Gastroesophageal sphincter (tissue), 4 donors: ENCODE data around the gene MORC1. TPM values are rescaled to one million over a fixed set of nuclear protein-coding genes. Genes with fewer than 3 reads are reported as not detected.

ENCODE experiments used
- ATAC-seq: fragments of 150-250 bp; one replicate; pipeline ENCODE4 v1.9.1; 2016; ENCODE audit warnings: mild to moderate bottlenecking, moderate library complexity
- H3K27ac ChIP-seq, 4 donors: fragments of 200-600 bp; sonication (generic) in 3 of 4; 1 replicate in 3 of 4; 2 replicates in 1 of 4; pipeline ENCODE4 v1.5.1; 2016 to 2019
- H3K27me3 ChIP-seq: fragments of 200-600 bp; sonication (generic); one replicate; pipeline ENCODE4 v1.5.1; 2019
- H3K36me3 ChIP-seq, 2 donors: fragments of 200-600 bp; sonication (generic); one replicate each; pipeline ENCODE4 v1.5.1; 2019; ENCODE audit warnings: control low read depth in 1 of 2
- H3K4me1 ChIP-seq, 3 donors: fragments of 200-600 bp; sonication (generic); 1 replicate in 2 of 3; 2 replicates in 1 of 3; pipeline ENCODE4 v1.5.1; 2016 to 2019; ENCODE audit warnings: control low read depth in 2 of 3
- H3K4me3 ChIP-seq, 2 donors: fragments of 200-600 bp; sonication (generic); one replicate each; pipeline ENCODE4 v1.5.1; 2019; ENCODE audit warnings: mild to moderate bottlenecking in 1 of 2, moderate library complexity in 1 of 2
- H3K9me3 ChIP-seq, 3 donors: fragments of 200-600 bp; sonication (generic); one replicate each; pipeline ENCODE4 v1.5.1; 2017 to 2019; ENCODE audit warnings: control low read depth in 2 of 3
- EP300 ChIP-seq: sonication (generic); formaldehyde crosslinking; IDR thresholded peaks from one replicate; pipeline ENCODE4 v1.6.1; 2017; ENCODE audit warnings: antibody characterized with exemption, mild to moderate bottlenecking
- POLR2A ChIP-seq, 2 donors: fragments of 450-650 bp; IDR thresholded peaks; one replicate each; pipeline ENCODE4 v1.6.1; 2017; ENCODE audit warnings: antibody characterized with exemption in 2 of 2, mild to moderate bottlenecking in 2 of 2, moderate library complexity in 1 of 2
- POLR2AphosphoS5 ChIP-seq: sonication (generic); formaldehyde crosslinking; IDR thresholded peaks from one replicate; pipeline ENCODE4 v1.6.1; 2017; ENCODE audit warnings: antibody characterized with exemption
- WGBS, 2 donors: methylation state at CpG; one replicate each; pipeline ENCODE4 v1.1.5; 2018; ENCODE audit warnings: low coverage in 1 of 2; 5-methylcytosine and 5-hydroxymethylcytosine counted together
- total RNA-seq, 4 donors: library from RNA; depleted of rRNA; stranded (reverse); fragments of >200 nt; gene quantifications; one replicate each; pipeline ENCODE4 v1.1.0, GENCODE V29; 2016
- TF ChIP-seq, protein P1 (sequence below), 4 experiments: fragments of 200-600 bp in 2 of 4; fragments of 450-650 bp in 2 of 4; sonication (generic) in 1 of 4; IDR thresholded peaks; one replicate each; pipeline ENCODE4 v1.5.1; 2017 to 2019; ENCODE audit warnings: antibody characterized with exemption in 4 of 4, mild to moderate bottlenecking in 2 of 4, moderate library complexity in 2 of 4

MORC1 gene
- total RNA-seq, 4 donors from 2014 or later = not detected

DNA sequence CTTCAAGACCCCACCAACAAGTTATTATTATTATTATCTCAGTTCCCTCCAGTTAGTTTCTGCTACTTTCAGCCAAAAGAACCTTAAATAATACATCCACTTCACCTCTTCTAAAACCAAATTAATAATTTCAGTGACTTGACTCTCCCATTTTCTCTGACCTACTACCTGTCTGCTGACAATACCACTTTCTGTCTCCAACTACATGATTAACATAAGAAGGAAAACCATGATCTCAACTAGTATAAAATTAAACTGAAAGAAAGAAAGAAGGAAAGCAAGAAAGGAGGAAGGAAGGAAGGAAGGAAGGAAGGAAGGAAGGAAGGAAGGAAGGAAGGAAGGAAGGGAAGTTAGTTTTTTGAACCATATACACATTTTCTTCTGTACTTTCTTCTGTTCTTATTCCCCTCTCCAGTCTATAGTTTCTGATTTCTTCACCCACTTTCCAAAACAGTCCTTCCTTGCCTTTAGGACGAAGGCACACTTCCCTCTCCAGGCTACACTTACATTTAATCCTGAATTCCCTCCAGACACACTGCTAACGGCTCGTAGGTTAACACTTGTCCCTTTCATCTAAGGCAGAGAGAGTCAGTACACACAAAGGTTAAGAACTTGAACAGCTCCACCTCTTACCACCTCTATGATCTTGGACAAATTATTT is 84.8 kb downstream of the MORC1 start:
- Histone ChIP-seq H3K9me3 (no peaks in the 10 kb centered on the region), H3K27me3 (no peaks in the 10 kb centered on the region), H3K4me3 (no peak overlapping the region), H3K27ac (no peak overlapping the region), H3K4me1 (no peaks in the 10 kb centered on the region), H3K36me3 (no peaks in the 10 kb centered on the region)
- 55 to 64% methylated on average over 3 of the region's 3 CpGs for WGBS, 2 donors
- no peak for TF ChIP-seq POLR2AphosphoS5
- TF ChIP-seq, protein P1, sequence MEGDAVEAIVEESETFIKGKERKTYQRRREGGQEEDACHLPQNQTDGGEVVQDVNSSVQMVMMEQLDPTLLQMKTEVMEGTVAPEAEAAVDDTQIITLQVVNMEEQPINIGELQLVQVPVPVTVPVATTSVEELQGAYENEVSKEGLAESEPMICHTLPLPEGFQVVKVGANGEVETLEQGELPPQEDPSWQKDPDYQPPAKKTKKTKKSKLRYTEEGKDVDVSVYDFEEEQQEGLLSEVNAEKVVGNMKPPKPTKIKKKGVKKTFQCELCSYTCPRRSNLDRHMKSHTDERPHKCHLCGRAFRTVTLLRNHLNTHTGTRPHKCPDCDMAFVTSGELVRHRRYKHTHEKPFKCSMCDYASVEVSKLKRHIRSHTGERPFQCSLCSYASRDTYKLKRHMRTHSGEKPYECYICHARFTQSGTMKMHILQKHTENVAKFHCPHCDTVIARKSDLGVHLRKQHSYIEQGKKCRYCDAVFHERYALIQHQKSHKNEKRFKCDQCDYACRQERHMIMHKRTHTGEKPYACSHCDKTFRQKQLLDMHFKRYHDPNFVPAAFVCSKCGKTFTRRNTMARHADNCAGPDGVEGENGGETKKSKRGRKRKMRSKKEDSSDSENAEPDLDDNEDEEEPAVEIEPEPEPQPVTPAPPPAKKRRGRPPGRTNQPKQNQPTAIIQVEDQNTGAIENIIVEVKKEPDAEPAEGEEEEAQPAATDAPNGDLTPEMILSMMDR (IDR thresholded peaks at IDR 0.05) = no peak
- no peak for TF ChIP-seq POLR2A (IDR thresholded peaks at IDR 0.05)
- no peak for TF ChIP-seq EP300
- no peak for ATAC-seq

DNA sequence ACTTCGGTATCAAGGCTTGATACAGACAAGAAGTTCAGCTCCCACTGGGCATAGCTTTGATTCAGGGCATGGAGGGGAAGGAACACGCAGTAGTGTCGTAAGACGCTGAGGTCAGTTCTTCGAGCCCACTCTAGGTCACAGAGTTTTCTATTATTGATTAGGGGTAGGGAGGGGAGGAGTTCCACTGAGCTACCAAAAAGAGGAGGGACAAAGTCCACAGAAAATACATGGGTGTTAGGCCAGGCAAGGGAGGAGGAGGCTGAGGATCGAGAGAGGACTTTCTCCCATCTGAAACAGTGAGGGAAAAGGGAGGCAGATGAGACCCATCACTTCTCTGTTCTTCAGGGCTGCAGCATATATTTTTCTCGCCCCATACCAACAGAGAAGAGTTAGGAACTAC is 89.2 kb downstream of the MORC1 start:
- no peak overlapping the region for H3K27ac ChIP-seq
- no peaks in the 10 kb centered on the region for H3K4me1 ChIP-seq
- no peaks in the 10 kb centered on the region for H3K27me3 ChIP-seq
- H3K9me3 ChIP-seq = no peaks in the 10 kb centered on the region
- H3K36me3 ChIP-seq = no peaks in the 10 kb centered on the region
- no peak for ATAC-seq
- TF ChIP-seq, protein P1 (IDR thresholded peaks at IDR 0.05) = no peak
- no peak for TF ChIP-seq POLR2AphosphoS5
- no peak for TF ChIP-seq POLR2A (IDR thresholded peaks at IDR 0.05)
- TF ChIP-seq EP300 = no peak
- H3K4me3 ChIP-seq = no peak overlapping the region
- WGBS, 2 donors = 77 to 93% methylated on average over 5 to 7 of the region's 7 CpGs

DNA sequence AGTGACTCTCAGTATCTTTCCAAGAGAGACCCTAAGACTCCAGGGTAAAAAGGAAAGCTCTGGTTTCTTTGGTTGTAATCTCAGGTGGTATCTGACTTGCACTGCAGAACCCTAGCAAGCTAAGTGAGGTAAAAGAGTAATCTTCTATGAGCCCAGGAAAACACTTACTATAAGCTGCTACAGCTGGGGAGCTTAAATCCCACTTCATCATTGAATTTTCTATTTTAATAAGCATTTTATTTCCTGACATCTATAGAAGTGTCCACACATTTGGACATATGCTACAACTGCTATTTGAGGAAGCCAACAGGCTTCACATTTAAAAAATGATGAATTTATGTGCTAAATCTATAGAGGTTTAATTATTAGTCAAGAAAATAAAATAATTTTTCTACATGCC is 91.1 kb downstream of the MORC1 start:
- H3K27me3 ChIP-seq = no peaks in the 10 kb centered on the region
- ATAC-seq = no peak
- no peaks in the 10 kb centered on the region for H3K9me3 ChIP-seq

DNA sequence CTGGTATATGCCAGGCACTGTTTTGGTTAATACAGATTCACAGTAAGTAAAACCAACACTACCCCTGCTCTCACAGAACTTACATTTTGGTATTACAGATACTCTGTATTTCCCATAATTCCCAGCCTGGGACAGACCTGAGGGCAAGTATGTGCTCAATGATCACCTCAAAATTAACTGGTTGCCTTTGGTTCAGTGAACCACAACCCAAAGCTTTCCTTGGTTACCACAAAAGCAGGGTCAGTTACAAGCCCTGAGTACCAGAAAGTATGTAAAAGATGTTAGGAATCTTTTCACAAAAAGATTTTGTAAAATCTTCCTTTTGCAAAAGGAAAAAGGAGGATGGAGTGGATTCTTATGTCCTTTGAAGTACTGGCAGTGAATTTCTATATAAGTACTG is 92.0 kb downstream of the MORC1 start:
- no peak for ATAC-seq
- Histone ChIP-seq H3K9me3 (no peaks in the 10 kb centered on the region), H3K36me3 (no peaks in the 10 kb centered on the region), H3K4me3 (no peak overlapping the region), H3K27me3 (no peaks in the 10 kb centered on the region), H3K4me1 (no peaks in the 10 kb centered on the region), H3K27ac (no peak overlapping the region)
- TF ChIP-seq POLR2AphosphoS5 (no peak), POLR2A (IDR thresholded peaks at IDR 0.05) (no peak), EP300 (no peak)
- TF ChIP-seq, protein P1 (IDR thresholded peaks at IDR 0.05) = no peak

More for the DNA sequence above, 91.1 kb downstream of the MORC1 start:
- TF ChIP-seq, protein P1 (IDR thresholded peaks at IDR 0.05) = no peak
- TF ChIP-seq POLR2AphosphoS5 (no peak), EP300 (no peak), POLR2A (IDR thresholded peaks at IDR 0.05) (no peak)
- Histone ChIP-seq H3K4me1 (no peaks in the 10 kb centered on the region), H3K36me3 (no peaks in the 10 kb centered on the region), H3K27ac (no peak overlapping the region), H3K4me3 (no peak overlapping the region)

DNA sequence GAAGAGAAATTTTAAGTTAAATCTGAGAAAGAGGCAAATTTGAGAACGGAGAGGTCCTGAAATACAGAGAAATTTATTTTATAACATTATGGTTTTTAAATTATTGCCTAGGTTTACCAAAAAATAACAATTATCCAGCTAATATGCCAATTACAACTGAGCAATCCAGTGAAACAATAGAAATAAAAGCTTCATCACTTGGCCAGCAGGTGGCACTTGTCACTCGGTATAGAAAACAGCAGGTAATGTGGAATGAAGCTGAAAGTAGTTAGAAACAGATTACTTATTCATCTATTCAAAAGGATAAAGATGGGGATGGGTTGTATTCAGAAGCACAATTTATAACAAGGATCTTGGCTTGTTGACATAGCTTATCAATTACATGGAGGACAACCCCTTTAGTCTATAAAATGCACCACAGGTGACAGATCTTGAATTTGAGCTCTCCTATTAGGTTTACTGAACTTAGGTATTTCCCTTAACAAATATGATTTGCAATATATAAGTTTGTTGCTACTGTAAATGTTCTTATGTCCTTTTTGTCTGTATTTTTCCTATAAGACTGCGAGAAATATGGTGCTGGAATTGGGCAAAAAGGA is 94.2 kb downstream of the MORC1 start:
- Histone ChIP-seq H3K36me3 (no peaks in the 10 kb centered on the region), H3K9me3 (no peaks in the 10 kb centered on the region), H3K27ac (no peak overlapping the region), H3K4me1 (no peaks in the 10 kb centered on the region), H3K4me3 (no peak overlapping the region), H3K27me3 (no peaks in the 10 kb centered on the region)
- no peak for ATAC-seq
- WGBS, 2 donors = 36 to 38% methylated on average over 3 of the region's 3 CpGs
- TF ChIP-seq POLR2AphosphoS5 = no peak
- TF ChIP-seq, protein P1 (IDR thresholded peaks at IDR 0.05) = peak; percentile 22 to 65 (median 54)
